ENCODE data around the gene PXDC1.

- TF ChIP-seq EZH2phosphoT487 (IDR thresholded peaks at IDR 0.05; ENCODE audit: borderline replicate concordance) (no peak), CTCF (conservative IDR thresholded peaks at IDR 0.05; ENCODE audit: low read length) (no peak)
Measured at GRCh38 chr6:3690506-3690905, 61.0 kb downstream of the PXDC1 start.

Measured in Loucy (cell line).